Activated CD8-positive, alpha-beta memory T cell treated with anti-CD3 and anti-CD28 coated beads, Interleukin-2, amount 50 U/mL, for 1 hour (primary cell): ENCODE measurements around the gene CSRNP3.
"Not testable (repeated sequence)": the region's sequence is repeated elsewhere in the genome, so short reads cannot be mapped to it uniquely, and the experiment has no call there.

Source experiments
- DNase-seq: peaks from one replicate; pipeline ENCODE4 v3.0.0-alpha.2; 2020; ENCODE audit errors: extremely low read depth

CSRNP3 gene

DNA sequence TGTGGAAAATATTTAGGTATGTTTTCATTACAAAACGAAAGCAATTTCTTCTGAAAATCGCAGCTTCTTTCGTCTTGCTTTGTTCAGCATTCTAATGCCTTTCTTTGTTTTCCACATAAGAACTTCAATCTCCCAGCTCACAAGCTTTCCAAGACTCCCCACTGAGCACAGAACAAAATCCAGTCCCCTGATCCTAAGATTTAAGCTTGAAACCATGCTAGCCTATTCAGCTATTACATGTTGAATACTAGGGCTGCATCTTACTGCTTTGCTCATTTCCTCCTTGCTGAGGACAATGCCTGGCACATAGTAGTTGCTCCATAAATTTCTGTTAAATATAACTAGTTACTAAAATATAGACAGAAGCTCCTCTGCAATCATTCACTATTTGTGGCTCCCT, 163.9 kb downstream of the CSRNP3 start:
- no peak for DNase-seq

DNA sequence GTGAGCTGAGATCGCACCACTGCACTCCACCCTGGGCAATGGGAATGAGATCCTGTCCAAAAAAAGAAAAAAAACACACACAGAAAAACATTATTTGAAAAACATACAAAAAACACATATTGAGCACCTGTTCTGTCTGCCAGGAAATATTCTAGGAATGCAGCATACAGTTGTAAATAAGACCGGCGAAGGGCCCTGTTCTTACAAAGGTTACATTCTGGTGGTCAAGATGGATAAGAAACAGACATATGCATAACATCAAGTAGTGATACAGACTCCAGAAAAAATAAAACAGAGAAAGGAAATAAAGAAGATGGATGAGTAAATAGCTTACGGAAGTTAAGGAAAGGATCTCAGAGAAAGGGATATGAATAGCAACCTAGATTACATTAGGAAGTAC, 164.8 kb downstream of the CSRNP3 start:
- DNase-seq = no peak

DNA sequence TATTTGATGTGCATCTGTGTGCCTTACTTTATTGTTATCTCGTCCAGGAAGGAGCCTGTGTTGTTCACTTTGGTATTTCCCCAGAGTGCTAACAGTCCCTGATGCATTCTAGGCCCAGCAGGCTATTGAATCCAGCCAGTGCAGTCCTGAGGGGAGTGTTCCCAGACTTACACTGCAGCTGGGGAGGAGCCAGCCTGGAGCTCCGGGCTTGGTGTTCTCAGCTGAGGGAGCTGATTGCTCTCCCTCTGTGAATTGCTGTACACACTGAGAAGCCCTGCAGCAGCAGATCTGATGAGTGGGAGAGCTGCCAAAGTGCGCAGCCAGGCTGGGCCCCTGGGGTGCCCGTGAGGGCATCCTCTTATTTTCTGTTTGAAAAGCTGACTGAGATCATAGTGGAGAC, 165.4 kb downstream of the CSRNP3 start:
- no peak for DNase-seq

DNA sequence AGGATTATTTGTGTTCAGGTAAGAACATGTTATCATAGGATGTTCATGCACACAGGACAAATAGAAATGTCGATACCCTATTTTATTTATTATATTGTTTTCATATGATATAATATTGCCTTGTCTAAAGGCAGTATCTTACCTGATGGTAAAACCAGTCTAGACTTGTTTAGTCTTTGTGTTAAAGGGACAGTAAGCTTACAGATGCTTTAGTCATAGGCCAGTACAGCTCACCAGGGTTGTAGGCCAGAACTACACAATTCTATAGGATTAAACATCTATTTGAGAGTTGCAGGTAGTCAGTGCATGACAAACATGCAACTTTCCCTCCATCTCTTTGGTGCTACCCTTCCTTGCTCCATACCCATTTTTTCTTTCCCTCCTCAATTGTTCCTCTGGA, 166.0 kb downstream of the CSRNP3 start:
- DNase-seq = no peak

DNA sequence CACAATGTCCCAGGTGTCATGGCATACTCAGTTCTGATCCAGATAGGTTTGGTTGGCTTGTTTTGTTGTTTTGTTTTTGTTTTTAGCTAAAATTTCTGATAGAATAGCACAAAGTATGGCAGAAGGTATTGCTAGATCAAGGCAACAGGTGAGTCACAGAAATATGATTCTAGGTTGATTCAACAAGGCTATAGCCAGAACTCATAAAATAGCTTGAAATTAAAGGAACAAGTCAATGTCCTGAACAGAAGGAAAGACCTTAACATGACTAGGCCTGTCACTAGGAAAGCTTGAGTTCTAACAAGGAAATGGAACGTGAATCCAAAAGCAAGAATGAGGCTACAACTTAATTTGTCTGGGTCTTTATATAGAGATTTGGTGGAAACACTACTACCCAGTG, 167.5 kb downstream of the CSRNP3 start:
- no peak for DNase-seq

DNA sequence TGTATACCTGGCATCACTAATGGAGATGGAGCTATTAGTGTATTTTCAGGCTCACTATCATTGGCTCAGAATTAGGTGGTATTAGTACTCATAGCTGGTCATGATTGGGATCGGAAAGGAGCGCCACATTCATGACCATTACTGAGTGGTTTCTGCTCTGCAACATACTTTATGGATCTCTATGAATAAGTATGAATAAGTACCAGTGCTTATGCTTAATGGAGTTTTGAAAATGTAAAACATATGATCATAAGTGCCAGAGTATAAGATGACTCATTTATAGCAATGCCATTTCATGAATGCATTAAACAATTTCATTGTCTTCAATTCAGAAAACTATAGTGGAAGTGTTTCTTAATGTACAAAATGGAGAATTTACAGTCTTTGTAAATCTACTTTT, 167.9 kb downstream of the CSRNP3 start:
- no peak for DNase-seq

DNA sequence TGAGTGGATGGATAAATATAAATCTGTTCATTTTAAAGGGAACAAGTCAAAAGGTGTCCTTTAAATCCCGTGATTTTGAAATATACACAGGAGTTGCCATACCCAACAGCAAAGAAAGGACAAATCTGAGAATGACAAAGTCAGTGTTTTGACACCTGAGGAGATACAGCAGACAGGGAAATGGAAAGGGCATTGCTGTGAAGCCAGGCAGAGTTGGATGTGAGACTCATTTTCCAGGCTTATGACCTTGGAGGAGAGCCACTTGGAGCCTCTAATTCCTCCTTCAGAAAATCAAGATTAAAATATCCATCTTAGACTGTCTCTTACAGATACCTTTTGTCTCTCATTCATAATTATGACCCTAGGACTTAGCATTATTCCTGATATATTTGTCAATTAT, 170.0 kb downstream of the CSRNP3 start:
- no peak for DNase-seq

DNA sequence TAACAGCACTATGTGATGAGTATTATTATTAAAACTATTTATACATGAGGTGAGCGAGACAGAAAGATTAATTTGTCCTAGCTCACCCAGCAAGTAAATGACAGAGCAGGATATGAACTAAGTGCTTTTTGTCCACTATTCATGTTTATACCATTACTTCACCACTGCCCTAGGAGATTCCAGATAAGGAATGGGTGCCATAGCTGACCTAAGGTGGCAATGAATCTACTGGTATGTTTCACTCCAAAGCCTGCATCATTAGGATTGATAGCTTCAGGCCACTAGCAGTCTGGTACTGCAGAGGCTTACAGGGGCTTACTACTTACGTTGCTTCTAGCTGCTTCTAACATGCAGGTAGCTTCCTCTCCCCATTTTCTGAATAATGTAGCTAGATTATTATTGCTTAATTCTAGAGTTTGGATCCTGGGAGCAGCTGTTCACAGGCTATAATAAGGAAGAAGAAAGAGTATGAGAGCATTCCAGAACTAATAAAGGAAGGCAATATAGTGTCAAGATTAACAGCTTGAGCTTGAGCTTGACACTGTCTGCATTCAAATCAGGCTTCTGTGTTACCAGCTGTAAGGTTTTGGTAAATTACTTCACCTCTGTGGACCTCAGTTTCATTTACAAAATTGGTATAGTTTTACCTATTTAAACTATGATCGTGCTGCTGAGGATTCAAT, 170.9 kb downstream of the CSRNP3 start:
- no peak for DNase-seq

DNA sequence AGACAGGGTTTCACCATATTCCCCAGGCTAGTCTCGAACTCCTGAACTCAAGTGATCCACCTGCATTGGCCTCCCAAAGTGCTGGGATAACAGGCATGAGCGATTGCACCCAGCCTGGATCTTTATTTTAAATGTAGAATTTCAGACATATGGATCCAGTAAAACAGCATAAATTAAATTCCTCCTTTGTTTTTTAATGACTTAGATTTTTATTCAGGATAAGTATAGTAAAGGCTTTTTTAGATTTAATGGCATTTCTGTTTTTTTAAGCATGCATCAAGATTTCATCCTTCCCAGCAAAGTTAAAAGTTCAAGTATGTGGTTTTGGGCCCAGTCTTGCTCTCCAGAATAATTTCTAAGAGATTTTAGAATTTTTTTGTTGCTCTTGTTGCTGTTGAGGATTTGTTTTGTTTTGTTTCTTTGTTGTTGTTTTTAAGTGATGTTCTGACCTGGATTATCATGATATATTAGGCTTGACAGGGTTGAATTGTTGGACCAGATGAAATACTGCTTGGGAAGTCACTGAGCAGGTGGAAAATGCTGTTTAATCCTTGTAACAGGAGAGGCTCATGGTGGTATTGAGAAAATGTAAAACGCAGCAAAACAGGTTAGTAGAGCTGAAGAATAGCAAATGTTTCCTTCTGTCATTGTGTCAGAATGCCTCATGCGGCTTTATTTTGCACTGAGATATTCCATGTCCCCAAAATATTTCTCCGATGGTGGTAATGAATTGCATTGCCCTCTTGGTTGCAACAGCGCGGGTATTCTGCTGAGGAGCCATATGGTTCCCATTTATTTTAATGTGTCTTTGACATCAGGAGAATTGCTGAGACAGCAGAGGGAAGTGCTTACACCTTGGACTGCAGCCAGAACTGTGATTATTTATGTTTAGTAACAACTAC, 176.7 kb downstream of the CSRNP3 start:
- no peak for DNase-seq

DNA sequence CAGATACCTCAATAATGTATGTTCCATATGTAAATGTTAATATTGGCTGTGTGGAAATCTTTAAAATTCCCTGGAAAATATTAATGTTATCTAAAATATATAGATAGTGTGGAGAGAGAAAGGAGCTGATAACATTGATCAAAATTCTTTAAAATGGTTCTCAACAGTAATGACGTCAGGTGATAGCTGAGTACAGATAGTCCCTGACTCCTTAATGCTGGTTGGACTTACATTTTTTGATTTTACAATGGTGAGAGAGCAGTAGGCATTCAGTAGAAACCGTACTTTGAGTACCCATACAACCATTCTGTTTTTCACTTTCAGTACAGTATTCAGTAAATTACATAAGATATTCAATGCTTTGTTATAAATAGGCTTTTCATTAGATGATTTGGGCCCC, 177.9 kb downstream of the CSRNP3 start:
- DNase-seq = no peak

DNA sequence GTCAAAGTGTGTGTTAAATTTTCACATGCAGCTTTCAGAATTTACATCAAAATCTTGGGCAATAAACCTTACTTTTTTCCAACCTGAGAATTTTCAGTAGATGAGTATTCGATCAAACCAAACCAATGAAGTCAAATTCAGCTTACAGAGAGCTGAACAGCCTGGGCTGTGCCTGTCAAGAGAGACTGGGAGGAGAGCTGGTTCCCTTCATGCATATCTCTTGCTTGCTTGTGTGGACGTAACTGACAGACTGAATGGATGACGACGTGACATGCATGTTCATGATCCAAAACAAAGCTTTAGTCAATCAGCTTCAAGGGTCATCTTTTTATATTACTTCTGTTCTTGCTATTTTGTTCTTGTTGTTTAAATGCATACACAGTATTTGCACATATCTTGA, 179.3 kb downstream of the CSRNP3 start:
- no peak for DNase-seq

DNA sequence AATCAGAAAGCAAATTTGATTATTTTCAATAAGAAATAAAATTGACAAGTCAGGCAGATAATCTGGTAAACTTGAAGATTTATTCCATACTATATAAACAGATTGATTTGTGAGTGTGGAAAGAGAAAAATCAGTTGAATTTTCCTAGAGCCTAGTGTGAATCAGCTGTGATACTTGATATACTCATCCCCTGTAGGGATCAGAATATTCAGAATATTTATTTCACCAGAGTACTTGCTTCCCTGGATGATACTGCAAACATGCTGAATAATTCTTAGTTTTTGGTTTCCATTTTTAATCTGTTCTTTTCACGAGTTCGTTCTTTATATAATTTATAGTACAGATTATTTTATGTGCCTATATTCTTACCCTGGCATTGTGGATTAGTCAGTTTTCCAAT, 181.7 kb downstream of the CSRNP3 start:
- DNase-seq = no peak

DNA sequence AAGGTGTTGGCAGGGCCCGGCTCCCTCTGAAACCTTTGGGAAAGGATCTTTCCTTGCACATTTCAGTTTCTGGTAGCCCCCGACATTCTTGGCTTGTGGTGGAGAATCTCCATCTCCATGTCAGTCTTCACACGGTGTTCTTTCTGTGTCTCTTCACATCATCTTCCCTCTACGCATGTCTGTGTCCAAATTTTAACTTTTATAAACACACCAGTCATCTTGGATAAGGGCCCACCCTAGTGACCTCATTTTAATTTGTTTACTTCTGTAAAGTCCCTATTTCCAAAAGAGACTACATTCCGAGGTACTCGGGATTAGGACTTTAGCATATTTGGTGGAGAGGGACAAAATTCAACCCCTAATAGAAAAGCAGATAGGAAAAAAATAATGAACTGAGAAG, 186.2 kb downstream of the CSRNP3 start:
- DNase-seq = no peak

DNA sequence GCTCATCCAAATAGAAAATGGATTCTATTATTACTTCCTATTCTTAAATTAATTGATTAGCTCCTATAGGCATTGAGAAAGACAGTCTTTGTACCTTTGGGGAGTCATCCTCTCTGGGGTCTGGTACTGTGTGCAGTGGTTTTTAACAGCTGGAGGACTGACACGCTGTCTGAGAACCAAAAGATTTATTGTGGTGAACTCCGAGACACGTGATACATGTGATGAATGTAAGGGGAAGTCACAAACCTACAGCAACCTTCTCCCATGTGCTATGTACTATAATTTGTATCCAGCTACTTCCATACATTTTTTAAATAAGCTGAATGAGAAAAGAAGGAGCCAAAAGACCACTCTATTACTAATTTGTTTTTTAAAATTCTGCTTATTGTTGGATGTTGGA, 190.9 kb downstream of the CSRNP3 start:
- DNase-seq = no peak

DNA sequence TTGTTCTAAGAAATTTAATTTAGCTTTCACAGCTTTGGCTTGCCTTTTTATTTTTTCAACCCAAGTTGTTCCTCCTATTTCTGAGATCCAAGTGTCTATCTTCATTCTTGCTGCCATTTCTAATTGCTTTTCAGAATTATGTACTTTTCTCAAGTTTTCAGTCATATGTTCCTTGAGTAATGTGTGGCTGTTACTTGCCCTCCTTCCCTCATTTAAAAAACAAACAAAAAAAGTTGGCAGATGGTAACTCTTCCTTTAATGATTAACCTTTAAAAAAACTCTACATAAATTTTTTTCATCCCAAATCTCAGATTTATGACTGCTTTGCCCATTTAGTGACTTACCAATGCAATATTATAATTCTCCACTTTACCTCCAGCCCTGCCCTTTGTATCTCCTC, 193.2 kb downstream of the CSRNP3 start:
- DNase-seq = no peak

DNA sequence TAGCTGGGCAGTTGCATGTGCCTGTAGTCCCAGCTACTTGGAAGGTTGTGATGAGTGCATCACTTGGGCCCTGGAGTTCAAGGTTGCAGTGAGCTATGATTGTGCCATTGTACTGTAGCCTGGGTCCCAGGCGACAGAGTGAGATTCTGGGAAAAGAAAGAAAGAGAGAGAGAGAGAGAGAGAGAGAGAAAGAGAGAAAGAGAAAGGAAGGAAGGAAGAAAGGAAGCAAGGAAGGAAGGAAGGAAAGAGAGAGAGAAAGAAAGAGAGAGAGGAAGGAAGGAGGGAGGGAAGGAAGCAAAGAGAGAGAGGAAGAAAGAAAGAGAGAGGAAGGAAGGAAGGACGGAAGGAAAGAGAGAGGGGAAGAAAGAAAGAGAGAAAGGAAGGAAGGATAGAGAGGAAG, 196.1 kb downstream of the CSRNP3 start:
- DNase-seq = no peak

DNA sequence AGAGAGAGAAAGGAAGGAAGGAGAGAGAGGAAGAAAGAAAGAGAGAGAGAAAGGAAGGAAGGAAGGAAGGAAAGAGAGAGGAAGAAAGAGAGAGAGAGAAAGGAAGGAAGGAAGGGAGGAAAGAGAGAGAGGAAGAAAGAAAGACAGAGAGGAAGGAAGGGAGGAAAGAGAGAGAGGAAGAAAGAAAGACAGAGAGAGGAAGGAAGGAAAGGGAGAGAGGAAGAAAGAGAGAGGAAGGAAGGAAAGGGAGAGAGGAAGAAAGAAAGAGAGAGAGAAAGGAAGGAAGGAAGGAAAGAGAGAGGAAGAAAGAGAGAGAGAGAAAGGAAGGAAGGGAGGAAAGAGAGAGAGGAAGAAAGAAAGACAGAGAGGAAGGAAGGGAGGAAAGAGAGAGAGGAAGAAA, 196.6 kb downstream of the CSRNP3 start:
- not testable (repeated sequence) for DNase-seq

DNA sequence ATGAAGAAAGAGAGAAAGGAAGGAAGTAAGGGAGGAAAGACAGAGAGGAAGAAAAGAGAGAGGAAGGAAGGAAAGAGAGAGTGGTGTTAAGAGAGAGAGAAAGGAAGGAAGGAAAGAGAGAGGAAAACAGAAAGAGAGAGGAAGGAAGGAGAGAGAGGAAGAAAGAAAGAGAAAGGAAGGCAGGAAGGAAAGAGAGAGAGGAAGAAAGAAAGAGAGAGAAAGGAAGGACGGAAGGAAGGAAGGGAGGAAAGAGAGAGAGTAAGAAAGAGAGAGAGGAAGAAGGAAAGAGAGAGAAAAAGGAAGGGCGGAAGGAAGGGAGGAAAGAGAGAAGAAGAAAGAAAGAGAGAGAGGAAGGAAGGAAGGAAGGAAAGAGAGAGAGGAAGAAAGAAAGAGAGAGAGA, 197.1 kb downstream of the CSRNP3 start:
- DNase-seq = no peak

DNA sequence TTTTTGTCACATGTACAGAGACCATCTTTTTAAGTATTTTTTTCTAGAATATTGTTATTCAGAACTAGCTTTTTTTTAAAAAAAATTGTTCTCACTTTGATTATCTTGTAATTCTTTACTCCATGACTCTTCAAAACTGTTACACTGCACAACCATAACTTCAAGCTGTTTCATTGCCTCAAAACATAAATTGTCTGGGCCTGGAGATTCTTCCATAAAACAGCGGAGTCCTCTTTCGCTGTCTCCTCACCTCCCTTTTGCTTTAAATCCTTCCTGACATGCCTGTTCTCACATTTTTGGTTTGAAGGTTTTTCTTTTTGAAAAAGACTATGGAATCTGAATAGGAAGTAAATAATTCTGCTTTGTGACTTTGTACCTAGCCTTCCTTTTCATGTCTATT, 197.9 kb downstream of the CSRNP3 start:
- DNase-seq = no peak

DNA sequence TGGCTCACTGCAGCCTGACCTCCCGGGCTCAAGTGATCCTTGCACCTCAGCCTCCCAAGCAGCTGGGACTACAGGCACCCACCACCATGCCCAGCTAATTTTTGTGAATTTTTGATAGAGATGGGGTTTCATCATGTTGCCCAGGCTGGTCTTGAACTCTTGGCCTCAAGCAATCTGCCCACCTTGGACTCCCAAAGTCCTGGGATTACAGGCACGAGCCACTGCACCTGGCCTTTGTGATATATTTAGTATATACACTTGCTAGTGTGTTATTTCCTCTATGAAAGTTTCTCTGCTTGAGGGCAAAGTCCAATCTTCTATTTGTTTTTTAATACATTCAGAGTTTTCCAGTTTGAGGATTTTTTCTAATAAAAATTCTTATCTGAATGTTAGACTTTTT, 205.3 kb downstream of the CSRNP3 start:
- no peak for DNase-seq

DNA sequence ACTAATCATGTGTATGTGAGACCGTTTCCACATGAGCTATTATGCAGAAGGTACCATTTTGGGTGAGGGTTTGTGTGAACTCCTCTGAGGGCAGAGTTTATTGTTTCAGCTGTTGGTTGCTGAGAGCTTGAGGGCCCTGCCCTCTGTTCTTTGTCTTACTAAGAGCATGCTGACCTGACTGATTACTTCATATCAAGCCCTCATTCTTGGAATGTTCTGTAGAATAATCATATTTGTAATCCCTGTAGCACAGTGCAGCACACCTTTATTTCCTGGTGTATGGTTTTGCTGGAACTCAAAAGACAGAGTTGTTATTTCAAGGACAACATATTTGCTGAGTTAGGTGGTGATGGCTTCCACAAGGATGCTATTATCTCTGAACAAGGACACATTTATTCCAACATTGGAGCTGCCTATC, 206.1 kb downstream of the CSRNP3 start:
- no peak for DNase-seq

DNA sequence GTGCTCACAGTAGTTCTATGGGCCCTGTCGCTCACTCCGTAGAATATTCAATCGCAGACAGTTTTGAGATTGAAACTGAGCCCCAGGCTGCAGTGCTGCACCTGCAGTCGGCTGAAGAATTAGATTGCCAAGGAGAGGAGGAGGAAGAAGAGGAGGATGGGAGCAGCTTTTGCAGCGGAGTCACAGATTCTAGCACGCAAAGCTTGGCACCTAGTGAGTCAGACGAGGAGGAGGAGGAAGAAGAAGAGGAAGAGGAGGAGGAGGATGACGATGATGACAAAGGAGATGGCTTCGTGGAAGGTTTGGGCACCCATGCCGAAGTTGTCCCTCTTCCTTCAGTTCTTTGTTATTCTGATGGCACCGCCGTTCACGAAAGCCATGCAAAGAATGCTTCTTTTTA, 209.4 kb downstream of the CSRNP3 start:
- no peak for DNase-seq

DNA sequence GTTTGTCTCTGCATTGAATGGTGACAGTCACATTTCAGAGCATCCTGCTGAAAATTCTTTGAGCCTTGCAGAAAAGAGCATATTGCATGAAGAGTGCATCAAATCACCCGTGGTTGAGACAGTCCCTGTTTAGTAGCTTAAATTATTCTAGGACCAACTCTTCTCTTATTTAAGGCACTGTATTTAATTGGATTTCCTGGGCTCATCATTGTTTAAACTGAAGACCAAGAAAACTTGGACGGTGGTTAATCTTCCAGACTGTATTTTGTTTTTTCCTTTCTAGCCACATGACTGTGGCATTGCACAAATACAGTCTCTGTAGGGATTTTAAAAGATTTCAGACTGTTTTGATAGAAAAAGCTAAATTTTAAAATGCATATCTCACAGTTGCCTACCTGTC, 210.1 kb downstream of the CSRNP3 start:
- no peak for DNase-seq
